GM19043 (cell line): ENCODE measurements around the gene MROH8.
"Not testable (repeated sequence)": the region's sequence is repeated elsewhere in the genome, so short reads cannot be mapped to it uniquely, and the experiment has no call there.

Source experiments
- ATAC-seq: cut with Tn5 transposase; IDR thresholded peaks from one replicate; pipeline ENCODE4 v1.9.1; 2021; ENCODE audit warnings: low read depth; ENCODE audit not compliant: unreplicated experiment

MROH8 gene

DNA sequence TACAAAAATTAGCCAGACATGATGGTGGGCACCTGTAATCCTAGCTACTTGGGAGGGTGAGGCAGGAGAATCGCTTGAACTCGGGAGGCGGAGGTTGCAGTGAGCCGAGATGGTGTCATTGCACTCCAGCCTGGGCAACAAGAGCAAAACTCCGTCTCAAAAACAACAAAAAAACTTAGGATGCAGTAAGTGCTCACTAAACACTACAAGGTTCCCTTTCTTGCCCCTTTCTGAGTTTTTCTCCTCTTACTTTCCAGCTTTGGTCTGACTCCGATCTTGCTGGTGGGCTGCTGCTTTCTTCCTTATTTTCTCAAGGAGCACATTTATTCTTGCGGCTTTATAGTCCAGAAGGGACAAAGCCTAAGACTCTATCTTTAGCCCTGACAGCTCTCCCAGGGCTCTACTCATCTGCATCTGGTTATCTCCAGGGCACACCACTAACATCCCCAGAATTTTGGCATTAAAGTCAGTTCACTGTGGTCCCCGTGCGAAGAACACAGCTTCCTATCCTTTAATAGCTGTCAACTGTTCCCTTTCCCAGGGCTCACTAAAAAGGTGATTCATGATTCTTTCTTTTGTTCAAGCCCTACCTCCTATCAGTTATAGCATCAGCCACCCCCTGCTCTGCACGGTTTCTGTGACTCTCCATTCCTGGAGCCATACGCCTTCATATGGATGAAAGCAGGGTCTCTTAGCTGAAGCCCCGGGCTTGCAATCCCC is 17.4 kb downstream of the MROH8 start:
- ATAC-seq: no peak

- ATAC-seq: no peak
Measured at GRCh38 chr20:37160683-37161082, 18.7 kb downstream of the MROH8 start.

DNA sequence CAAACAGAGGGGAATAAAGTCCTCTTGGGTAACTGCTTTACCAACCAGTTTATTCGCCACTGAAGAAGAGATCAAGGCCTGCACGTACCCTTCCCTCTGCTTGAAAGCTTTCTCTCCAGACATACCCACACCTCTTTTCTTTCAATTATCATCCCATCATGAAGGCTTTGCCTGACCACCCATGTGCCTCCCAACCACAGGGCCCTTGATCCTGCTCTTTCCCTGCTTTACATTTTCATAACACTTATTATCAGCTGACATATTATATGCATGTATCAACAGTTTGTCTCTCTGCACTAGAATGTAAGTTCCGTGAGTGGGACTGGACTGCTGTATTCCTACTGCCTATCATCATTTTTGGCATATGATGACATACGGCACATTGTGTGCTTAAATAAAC is 21.1 kb downstream of the MROH8 start:
- ATAC-seq: no peak

DNA sequence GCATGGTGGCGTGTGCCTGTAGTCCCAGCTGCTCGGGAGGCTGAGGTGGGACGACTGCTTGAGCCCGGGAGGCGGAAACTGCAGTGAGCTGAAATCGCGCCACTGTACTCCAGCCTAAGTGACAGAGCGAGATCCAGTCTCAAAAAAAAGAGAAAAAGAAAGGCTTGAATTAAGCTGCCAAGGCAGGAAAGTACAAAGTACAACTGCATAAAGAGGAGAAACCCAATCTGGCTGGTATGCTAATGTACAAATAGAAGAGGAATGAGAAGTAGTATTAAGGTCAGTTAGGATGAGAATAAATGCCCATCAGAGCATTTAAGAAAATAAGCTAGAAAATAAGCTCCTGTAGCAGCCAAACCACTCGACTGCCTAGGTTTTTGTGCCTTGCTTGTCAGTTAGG is 23.4 kb downstream of the MROH8 start:
- ATAC-seq: no peak

GRCh38 chr20:37154684-37155298 is 24.6 kb downstream of the MROH8 start:
- no peak for ATAC-seq

- no peak for ATAC-seq
Measured at GRCh38 chr20:37152284-37152683, 27.1 kb downstream of the MROH8 start.

- no peak for ATAC-seq
Measured at GRCh38 chr20:37151529-37151928, 27.8 kb downstream of the MROH8 start.

GRCh38 chr20:37150864-37151263 is 28.5 kb downstream of the MROH8 start:
- not testable (repeated sequence) for ATAC-seq

DNA sequence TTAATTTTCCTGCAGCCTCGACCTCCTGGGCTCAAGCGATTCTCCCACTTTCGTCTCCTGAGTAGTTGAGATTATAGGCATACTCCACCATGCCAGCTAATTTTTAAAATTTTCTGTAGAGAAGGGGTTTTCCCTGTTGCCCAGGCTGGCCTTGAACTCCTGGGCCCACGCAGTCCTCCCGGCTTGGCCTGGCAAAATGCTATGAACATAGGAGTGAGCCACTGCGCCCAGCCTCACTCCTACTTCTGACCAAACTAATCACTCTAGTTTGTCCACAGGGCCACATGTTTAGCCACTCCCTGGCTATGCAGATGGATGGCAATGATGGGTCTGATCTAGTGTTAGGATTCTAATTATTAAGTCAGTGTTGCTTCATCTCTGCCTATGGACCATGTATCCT is 32.1 kb downstream of the MROH8 start:
- no peak for ATAC-seq

GRCh38 chr20:37144856-37145404 is 34.4 kb downstream of the MROH8 start:
- no peak for ATAC-seq

- no peak for ATAC-seq
Measured at GRCh38 chr20:37142708-37143107, 36.6 kb downstream of the MROH8 start.

GRCh38 chr20:37137547-37137946 is 41.8 kb downstream of the MROH8 start:
- no peak for ATAC-seq

GRCh38 chr20:37133952-37134351 is 45.4 kb downstream of the MROH8 start:
- no peak for ATAC-seq

- no peak for ATAC-seq
Measured at GRCh38 chr20:37131486-37131885, 47.9 kb downstream of the MROH8 start.

DNA sequence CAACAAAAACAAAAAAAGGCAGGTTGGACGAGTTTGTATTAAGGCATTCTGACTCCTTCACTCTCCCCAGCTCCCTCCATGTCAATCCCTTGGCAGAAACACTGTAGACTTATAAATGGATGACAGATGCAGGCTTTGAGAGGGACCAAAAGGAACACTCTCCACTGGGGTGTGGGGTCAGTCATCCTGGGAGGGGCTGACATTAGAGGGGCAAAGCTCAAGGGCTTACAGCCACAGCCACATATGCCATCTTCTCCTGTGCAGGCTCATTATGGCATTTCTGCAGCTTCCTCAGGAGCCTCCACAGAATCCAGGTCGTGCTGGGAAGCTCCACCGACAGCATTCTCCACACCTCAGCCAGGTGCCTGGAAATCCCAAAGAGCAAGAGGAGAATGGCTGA is 50.5 kb downstream of the MROH8 start:
- ATAC-seq: no peak

DNA sequence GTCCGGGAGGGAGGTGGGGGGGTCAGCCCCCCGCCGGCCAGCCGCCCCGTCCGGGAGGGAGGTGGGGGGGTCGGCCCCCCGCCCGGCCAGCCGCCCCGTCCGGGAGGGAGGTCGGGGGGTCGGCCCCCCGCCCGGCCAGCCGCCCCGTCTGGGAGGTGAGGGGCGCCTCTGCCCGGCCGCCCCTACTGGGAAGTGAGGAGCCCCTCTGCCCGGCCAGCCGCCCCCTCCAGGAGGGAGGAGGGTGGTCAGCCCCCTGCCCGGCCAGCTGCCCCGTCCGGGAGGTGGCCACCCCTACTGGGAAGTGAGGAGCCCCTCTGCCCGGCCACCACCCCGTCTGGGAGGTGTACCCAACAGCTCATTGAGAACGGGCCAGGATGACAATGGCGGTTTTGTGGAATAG is 53.1 kb downstream of the MROH8 start:
- not testable (repeated sequence) for ATAC-seq

- ATAC-seq: no peak
Measured at GRCh38 chr20:37123441-37123840, 55.9 kb downstream of the MROH8 start.

DNA sequence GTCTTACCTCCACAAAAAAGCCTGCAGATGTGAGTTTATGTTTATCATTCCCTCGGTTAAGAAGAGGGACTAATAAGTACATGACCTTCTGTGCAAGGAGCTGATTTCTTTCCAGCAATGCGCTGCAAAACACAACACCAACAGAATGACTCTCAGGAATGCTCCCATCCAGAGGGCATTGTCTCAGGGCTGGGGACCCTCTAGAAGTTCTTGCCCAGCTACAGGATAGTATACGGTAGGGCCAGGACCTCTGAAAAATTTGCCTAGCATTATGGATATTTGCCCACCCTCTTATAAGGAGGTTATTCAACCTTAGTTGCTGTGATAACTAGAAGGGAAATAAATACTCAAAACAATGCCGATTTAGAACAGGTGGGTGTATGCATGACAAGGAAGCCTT is 58.9 kb downstream of the MROH8 start:
- no peak for ATAC-seq

DNA sequence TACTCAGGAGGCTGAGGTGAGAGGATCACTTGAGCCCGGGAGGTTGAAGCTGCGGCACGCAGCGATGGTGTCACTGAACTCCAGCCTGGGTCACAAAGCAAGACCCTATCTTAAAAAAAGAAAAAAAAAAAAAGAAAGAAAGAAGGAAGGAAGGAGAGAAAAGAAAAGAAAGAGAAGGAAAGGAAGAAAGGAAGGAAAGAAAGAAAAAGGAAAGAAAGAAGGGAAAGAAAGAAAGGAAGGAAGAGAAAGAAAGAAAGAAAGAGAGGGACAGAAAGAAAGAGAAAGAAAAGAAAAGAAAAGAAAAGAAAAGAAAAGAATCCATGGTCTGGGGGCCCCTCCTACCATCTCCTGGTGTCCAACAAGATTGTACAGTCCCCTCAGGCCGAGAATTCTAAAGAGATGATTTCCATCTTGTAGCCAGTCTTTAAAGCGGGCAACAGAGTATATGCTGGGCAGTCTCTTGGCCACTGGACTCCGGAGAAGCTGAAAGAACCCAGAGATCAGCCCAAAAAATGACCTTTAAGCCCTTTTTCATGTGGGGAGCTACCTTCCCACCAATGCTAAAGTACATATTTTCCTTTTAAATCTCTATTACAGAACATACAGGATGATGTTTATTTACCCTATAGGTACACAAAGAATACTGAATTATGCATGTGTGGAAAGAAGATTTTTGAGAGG is 59.9 kb downstream of the MROH8 start:
- ATAC-seq: no peak

GRCh38 chr20:37114012-37114411 is 65.3 kb downstream of the MROH8 start:
- ATAC-seq: no peak

- no peak for ATAC-seq
Measured at GRCh38 chr20:37111926-37112455, 67.4 kb downstream of the MROH8 start.
